Fibroblast of villous mesenchyme (primary cell): ENCODE measurements around the gene SLCO4A1. TPM values are rescaled to one million over a fixed set of nuclear protein-coding genes. Genes with fewer than 3 reads are reported as not detected.

Experiments used
- DNase-seq: peaks from one replicate; pipeline ENCODE4 v3.0.0-alpha.2; 2010; ENCODE audit warnings: low read depth
- H3K4me3 ChIP-seq: 2 replicates; pipeline ENCODE4 v1.5.1; 2011; ENCODE audit warnings: low read depth, mild to moderate bottlenecking, low read length
- total RNA-seq: library from RNA; depleted of rRNA; stranded (reverse); fragments of >200 nt; gene quantifications from 2 replicates; pipeline ENCODE4 v1.2.3, GENCODE V29; 2012
- TF ChIP-seq, protein P1 (sequence below): IDR thresholded peaks from 2 replicates; pipeline ENCODE4 v1.5.1; 2012; ENCODE audit warnings: low read depth, mild to moderate bottlenecking, low read length; ENCODE audit not compliant: insufficient read depth

SLCO4A1 gene
- total RNA-seq, 1 donor: 3.0 TPM

DNA sequence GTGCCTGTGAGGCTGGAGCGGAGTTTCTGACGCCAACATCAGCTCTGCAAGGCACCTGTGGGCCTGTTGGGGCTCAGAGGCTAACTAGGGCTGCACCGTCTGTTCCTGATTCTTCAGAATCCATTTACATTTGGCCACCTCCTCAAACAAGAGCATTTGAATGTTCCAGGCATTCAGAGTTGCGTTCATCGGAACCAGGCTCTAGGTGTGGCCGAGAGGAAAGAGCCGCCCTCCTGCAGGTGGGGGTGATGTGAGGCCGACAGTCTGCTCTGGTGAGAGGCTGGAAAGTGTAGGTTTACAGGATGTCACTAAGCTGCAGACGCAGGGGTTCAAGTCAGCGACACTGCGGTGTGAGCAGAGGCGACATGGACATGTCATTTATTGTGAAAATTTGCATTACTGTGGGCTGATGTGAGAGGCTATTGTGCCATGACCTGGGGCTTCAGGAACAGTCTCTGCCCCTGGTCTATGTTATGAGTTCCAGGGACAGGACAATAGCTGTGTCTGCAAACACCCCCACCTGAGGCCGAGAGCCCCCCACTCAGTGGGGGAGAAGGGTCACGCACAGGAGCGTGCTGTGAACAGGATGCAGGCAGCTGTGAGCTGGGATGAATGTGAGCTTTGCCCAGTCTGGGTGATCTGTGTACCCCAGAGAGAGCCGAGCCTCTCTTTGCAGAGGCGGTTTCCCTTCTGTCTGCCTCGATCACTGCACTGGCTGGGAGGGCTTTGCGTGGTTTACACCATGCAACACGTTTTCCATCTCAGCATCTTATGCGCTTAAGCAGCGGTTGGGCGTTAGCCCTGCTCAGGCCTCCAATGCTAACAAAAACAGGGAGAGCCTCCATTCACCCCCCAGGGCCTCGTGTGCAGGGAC lies 21.1 kb downstream of the SLCO4A1 start:
- DNase-seq: no peak
- TF ChIP-seq, protein P1, sequence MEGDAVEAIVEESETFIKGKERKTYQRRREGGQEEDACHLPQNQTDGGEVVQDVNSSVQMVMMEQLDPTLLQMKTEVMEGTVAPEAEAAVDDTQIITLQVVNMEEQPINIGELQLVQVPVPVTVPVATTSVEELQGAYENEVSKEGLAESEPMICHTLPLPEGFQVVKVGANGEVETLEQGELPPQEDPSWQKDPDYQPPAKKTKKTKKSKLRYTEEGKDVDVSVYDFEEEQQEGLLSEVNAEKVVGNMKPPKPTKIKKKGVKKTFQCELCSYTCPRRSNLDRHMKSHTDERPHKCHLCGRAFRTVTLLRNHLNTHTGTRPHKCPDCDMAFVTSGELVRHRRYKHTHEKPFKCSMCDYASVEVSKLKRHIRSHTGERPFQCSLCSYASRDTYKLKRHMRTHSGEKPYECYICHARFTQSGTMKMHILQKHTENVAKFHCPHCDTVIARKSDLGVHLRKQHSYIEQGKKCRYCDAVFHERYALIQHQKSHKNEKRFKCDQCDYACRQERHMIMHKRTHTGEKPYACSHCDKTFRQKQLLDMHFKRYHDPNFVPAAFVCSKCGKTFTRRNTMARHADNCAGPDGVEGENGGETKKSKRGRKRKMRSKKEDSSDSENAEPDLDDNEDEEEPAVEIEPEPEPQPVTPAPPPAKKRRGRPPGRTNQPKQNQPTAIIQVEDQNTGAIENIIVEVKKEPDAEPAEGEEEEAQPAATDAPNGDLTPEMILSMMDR: no peak
- H3K4me3 ChIP-seq: no peak overlapping the region

DNA sequence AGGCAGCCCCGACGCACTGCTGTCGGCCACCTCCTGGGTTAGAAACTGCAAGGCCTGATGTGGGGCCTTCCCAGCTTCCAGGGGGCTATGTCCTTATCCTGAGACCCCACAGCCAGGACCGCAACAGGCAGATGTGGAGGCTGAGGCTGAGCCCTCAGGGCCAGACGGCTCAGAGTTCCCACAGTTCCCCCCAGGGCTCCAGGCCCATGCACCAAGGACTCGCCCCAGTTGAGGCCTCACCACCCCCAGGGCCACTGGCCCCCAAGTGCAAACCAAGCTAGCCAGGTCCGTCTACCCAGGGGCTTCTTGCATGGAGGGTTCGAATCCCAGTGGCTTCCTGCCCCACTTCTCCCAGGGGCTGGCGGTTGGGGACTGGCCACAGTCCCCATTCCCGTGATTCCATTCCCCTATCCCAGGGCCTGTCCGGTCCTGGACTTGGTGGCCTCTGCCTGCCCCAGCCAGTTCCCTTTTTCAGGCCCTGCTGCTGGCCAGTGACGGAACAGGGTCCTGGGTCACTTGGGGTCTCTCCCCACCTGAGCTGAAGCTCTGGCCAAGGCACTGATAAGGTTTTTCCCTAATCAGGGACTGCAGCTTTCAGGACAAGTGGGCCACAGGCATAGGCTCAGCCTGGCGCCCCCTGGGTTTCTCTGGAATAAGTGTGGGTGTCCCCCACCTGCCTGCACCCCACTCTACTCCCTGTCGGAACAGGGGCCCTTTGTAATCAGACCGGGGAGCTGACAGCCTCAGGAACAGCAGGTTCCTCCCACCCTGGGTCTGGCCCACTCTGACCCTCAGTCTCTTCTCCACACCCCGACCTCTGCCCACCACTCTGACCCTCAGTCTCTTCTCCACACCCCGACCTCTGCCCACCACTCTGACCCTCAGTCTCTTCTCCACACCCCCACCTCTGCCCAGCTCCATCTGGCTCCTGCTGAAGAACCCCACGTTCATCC lies 22.0 kb downstream of the SLCO4A1 start:
- TF ChIP-seq, protein P1: no peak
- no peak overlapping the region for H3K4me3 ChIP-seq
- no peak for DNase-seq

DNA sequence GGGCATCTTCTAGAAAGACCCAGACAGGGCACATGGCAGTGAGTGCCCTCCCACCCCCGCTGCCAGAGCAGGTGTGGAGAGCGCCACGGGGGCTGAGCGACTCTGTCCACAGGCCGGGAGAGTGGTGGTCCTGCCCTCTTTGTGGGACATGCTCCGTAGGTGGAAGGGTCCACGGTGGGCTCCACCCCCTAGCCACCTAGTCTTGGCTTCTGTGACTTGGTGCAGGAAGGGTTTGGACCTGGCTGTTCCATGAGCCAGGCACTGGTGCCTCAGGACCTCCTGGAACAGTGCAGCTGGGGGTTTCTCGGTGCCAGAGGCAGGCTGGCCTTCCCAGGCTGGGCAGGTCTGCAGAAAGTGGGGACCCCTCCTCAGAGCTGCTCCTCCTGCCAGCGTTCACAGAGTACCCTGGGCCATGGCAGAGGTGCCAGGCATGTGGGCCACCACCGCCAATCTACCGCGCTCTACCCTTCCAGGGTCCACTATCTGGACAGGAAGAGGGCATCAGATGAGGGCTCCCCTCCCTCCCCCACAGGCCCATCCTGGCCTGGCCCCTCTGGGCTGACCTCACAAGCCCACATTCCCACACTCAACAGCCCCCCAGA lies 23.0 kb downstream of the SLCO4A1 start:
- no peak overlapping the region for H3K4me3 ChIP-seq
- TF ChIP-seq, protein P1: no peak
- DNase-seq: no peak

GRCh38 chr20:62665826-62666735 lies 23.8 kb downstream of the SLCO4A1 start:
- H3K4me3 ChIP-seq: no peak overlapping the region
- DNase-seq: no peak
- TF ChIP-seq, protein P1: no peak

DNA sequence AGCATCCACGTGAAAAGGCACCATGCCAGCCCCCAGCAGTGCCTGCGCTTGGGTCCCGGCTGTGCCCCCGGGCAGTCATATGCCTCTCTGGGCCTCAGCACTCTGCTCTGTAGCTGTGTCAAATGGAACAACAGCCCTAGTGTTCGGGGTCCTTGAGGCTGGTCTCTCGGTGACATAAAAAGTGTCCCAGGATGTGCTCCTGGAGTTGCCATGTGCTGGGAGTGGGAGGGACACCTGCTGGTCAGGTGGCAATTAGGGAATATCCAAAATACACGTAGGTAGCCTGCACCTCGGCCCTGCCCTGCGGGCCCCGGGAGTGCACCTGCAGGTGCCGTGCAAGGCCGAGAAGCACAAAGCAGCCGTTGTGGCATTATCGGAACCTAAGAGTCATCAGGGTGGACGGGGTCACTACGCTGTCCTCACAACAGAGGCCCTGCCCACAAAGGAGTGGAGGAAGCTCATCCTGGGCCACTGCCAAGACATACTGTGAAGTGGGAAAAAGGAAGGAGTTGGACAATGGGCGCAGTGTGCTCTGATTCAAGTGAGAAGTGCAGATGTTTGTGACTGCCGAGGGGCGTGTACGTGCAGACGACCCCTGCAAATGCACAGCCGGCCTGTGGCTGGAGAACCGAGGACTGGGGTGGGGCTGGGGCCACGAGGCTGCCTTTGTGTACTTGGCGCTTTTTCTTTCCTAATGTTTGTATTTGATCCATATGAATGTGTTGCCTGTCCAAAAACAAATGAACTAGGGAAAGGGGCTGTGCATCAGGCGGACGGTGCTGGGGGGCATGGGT lies 24.6 kb downstream of the SLCO4A1 start:
- no peak for DNase-seq
- no peak overlapping the region for H3K4me3 ChIP-seq
- TF ChIP-seq, protein P1: no peak
